HCT116 (cell line): Measurements from ENCODE around the gene USP7.
A peak's percentile ranks its signal among the peaks of the same experiment; 100 is the strongest.

ENCODE experiments used
- EGR1 ChIP-seq: IDR thresholded peaks from 2 replicates; pipeline ENCODE4 v1.6.1; 2012; ENCODE audit warnings: low read depth
- EZH2 ChIP-seq: fragments of 200-600 bp; sonication (generic); IDR thresholded peaks from 2 replicates; pipeline ENCODE4 v1.6.1; 2017; ENCODE audit warnings: antibody characterized with exemption, mixed run types
- EZH2phosphoT487 ChIP-seq: fragments of 200-600 bp; IDR thresholded peaks from 2 replicates; pipeline ENCODE4 v1.6.1; 2018; ENCODE audit warnings: antibody characterized with exemption, borderline replicate concordance
- POLR2A ChIP-seq: IDR thresholded peaks from 2 replicates; pipeline ENCODE4 v1.7.0; 2011; ENCODE audit warnings: borderline replicate concordance; ENCODE audit not compliant: insufficient read depth, insufficient read length; ENCODE audit errors: extremely low read depth
- POLR2AphosphoS5 ChIP-seq: IDR thresholded peaks from 2 replicates; pipeline ENCODE4 v1.6.1; 2011; ENCODE audit warnings: mild to moderate bottlenecking, low read depth, low read length, moderate library complexity
- SIN3A ChIP-seq: IDR thresholded peaks from 2 replicates; pipeline ENCODE4 v1.6.1; 2012; ENCODE audit warnings: low read depth
- SP1 ChIP-seq: IDR thresholded peaks from 2 replicates; pipeline ENCODE4 v1.6.1; 2012; ENCODE audit warnings: low read depth
- TCF7L2 ChIP-seq: IDR thresholded peaks from 2 replicates; pipeline ENCODE4 v1.7.0; 2011; ENCODE audit warnings: borderline replicate concordance, inconsistent platforms; ENCODE audit not compliant: insufficient read depth, insufficient read length; ENCODE audit errors: extremely low read depth
- YY1 ChIP-seq: IDR thresholded peaks from 2 replicates; pipeline ENCODE4 v1.6.1; 2011; ENCODE audit warnings: low read length, low read depth, moderate library complexity, mild to moderate bottlenecking; ENCODE audit not compliant: insufficient replicate concordance; ENCODE audit errors: extremely low read depth
- ZFX ChIP-seq: fragments of 450-650 bp; IDR thresholded peaks from 2 replicates; pipeline ENCODE4 v1.6.1; 2017
- ZNF274 ChIP-seq: fragments of 200-500 bp; sonication (Bioruptor generic); IDR thresholded peaks from 2 replicates; pipeline ENCODE4 v1.6.1; 2014; ENCODE audit warnings: mild to moderate bottlenecking, low read depth, low read length, inconsistent platforms
- TF ChIP-seq, protein P1 (sequence below), 3 experiments: fragments of 200-600 bp in 1 of 3; sonication (generic) in 1 of 3; IDR thresholded peaks in 2 of 3; conservative IDR thresholded peaks in 1 of 3; 2 replicates each; pipeline ENCODE4 v1.5.1; 2012 to 2017; ENCODE audit warnings: low read depth in 2 of 3, low read length in 2 of 3, antibody characterized with exemption in 1 of 3, borderline replicate concordance in 1 of 3, control low read depth in 1 of 3, mild to moderate bottlenecking in 1 of 3, mixed read lengths in 1 of 3, mixed run types in 1 of 3, moderate library complexity in 1 of 3; ENCODE audit not compliant: insufficient read depth in 1 of 3
- TF ChIP-seq, protein P2 (sequence below): IDR thresholded peaks from 2 replicates; pipeline ENCODE4 v1.6.1; 2012; ENCODE audit warnings: low read depth
- TF ChIP-seq, protein P3 (sequence below): IDR thresholded peaks from 2 replicates; pipeline ENCODE4 v1.6.1; 2012

DNA sequence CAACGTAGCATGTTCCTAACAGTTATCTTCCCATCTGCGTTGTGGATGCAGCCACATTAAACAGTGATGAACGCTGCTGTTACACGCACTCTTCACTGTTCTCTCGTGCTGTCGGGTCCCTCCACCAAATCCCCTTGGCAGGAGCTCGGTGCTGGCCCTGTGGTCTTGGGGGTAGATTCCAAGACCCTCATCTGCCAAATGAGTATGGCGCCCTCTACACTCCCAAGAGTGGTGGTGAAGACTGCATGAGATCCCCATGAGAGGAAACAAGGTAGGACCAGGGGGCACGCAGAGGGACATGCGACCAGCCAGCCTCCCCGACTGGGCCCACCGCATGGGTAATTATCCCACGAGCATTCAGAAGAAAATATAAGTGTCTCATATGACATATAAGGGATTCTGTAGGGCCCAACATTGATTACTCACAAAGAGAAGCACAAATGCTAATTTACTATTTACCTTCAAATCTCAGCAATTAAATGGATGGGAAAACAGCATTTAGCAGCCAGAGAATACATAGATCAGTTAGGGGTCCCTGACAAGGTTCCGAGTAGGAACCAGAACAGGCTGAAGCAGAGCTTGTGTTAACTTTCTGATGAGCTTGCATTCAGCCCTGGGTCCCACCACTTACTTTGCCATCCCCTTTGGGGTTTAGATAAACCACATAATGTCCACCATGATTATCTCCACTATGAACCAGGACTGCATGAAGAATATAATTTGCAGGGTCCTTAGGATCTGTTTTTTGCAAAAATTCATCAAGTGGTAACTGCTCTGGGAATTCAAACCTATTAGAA, 57.7 kb downstream of the USP7 start:
- TF ChIP-seq EGR1 (no peak), ZFX (no peak), POLR2AphosphoS5 (no peak), EZH2phosphoT487 (no peak), YY1 (no peak), EZH2 (no peak), SP1 (no peak), ZNF274 (no peak), POLR2A (no peak), SIN3A (no peak), TCF7L2 (no peak)
- TF ChIP-seq, protein P1, sequence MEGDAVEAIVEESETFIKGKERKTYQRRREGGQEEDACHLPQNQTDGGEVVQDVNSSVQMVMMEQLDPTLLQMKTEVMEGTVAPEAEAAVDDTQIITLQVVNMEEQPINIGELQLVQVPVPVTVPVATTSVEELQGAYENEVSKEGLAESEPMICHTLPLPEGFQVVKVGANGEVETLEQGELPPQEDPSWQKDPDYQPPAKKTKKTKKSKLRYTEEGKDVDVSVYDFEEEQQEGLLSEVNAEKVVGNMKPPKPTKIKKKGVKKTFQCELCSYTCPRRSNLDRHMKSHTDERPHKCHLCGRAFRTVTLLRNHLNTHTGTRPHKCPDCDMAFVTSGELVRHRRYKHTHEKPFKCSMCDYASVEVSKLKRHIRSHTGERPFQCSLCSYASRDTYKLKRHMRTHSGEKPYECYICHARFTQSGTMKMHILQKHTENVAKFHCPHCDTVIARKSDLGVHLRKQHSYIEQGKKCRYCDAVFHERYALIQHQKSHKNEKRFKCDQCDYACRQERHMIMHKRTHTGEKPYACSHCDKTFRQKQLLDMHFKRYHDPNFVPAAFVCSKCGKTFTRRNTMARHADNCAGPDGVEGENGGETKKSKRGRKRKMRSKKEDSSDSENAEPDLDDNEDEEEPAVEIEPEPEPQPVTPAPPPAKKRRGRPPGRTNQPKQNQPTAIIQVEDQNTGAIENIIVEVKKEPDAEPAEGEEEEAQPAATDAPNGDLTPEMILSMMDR (IDR thresholded peaks at IDR 0.05 in 2 of 3, conservative IDR thresholded peaks at IDR 0.05 in 1 of 3; ENCODE audit: borderline replicate concordance in 1 of 3, insufficient read depth in 1 of 3, low read depth in 2 of 3, low read length in 2 of 3) = peak in 2 of 3 experiments; percentile 45 to 55; a peak in 4 of 6 replicates
- TF ChIP-seq, protein P2, sequence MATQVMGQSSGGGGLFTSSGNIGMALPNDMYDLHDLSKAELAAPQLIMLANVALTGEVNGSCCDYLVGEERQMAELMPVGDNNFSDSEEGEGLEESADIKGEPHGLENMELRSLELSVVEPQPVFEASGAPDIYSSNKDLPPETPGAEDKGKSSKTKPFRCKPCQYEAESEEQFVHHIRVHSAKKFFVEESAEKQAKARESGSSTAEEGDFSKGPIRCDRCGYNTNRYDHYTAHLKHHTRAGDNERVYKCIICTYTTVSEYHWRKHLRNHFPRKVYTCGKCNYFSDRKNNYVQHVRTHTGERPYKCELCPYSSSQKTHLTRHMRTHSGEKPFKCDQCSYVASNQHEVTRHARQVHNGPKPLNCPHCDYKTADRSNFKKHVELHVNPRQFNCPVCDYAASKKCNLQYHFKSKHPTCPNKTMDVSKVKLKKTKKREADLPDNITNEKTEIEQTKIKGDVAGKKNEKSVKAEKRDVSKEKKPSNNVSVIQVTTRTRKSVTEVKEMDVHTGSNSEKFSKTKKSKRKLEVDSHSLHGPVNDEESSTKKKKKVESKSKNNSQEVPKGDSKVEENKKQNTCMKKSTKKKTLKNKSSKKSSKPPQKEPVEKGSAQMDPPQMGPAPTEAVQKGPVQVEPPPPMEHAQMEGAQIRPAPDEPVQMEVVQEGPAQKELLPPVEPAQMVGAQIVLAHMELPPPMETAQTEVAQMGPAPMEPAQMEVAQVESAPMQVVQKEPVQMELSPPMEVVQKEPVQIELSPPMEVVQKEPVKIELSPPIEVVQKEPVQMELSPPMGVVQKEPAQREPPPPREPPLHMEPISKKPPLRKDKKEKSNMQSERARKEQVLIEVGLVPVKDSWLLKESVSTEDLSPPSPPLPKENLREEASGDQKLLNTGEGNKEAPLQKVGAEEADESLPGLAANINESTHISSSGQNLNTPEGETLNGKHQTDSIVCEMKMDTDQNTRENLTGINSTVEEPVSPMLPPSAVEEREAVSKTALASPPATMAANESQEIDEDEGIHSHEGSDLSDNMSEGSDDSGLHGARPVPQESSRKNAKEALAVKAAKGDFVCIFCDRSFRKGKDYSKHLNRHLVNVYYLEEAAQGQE = no peak
- TF ChIP-seq, protein P3, sequence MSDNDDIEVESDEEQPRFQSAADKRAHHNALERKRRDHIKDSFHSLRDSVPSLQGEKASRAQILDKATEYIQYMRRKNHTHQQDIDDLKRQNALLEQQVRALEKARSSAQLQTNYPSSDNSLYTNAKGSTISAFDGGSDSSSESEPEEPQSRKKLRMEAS = no peak
